Peyer's patch (tissue), 4 donors: ENCODE measurements around the gene ISLR2. TPM values are rescaled to one million over a fixed set of nuclear protein-coding genes. Genes with fewer than 3 reads are reported as not detected.

ENCODE experiments used
- DNase-seq, 3 donors: peaks; one replicate each; pipeline ENCODE4 v3.0.0-alpha.2; 2017 to 2019
- H3K27ac ChIP-seq, 4 donors: fragments of 200-600 bp; sonication (generic); one replicate each; pipeline ENCODE4 v1.5.1; 2016 to 2019
- H3K27me3 ChIP-seq, 2 donors: fragments of 200-600 bp; sonication (generic); one replicate each; pipeline ENCODE4 v1.5.1; 2019
- H3K36me3 ChIP-seq, 3 donors: fragments of 200-600 bp; sonication (generic); one replicate each; pipeline ENCODE4 v1.5.1; 2016 to 2019
- H3K4me1 ChIP-seq, 4 donors: fragments of 200-600 bp; sonication (generic); one replicate each; pipeline ENCODE4 v1.5.1; 2016 to 2019
- H3K4me3 ChIP-seq, 4 donors: fragments of 200-600 bp; sonication (generic); 1 replicate in 3 of 4; 2 replicates in 1 of 4; pipeline ENCODE4 v1.5.1; 2016 to 2019; ENCODE audit warnings: mild to moderate bottlenecking in 1 of 4
- H3K9me3 ChIP-seq, 4 donors: fragments of 200-600 bp; sonication (generic); one replicate each; pipeline ENCODE4 v1.5.1; 2016 to 2019; ENCODE audit warnings: mild to moderate bottlenecking in 1 of 4
- POLR2A ChIP-seq, 2 donors: fragments of 450-650 bp; IDR thresholded peaks; one replicate each; pipeline ENCODE4 v1.5.1; 2017; ENCODE audit warnings: antibody characterized with exemption in 2 of 2, mild to moderate bottlenecking in 2 of 2, moderate library complexity in 2 of 2
- total RNA-seq, 4 donors: library from RNA; depleted of rRNA; stranded (reverse); fragments of >200 nt; gene quantifications; one replicate each; pipeline ENCODE4 v1.1.0, GENCODE V29; 2016
- TF ChIP-seq, protein P1 (sequence below), 6 experiments: fragments of 450-650 bp in 4 of 6; fragments of 200-600 bp in 2 of 6; sonication (generic) in 1 of 6; IDR thresholded peaks; one replicate each; pipeline ENCODE4 v1.5.1; 2017 to 2019; ENCODE audit warnings: antibody characterized with exemption in 6 of 6, mild to moderate bottlenecking in 3 of 6, moderate library complexity in 1 of 6

Gene ISLR2
- total RNA-seq, 4 donors from 2014 or later: 0.66 to 0.94 (median 0.70) TPM; not detected in 1

DNA sequence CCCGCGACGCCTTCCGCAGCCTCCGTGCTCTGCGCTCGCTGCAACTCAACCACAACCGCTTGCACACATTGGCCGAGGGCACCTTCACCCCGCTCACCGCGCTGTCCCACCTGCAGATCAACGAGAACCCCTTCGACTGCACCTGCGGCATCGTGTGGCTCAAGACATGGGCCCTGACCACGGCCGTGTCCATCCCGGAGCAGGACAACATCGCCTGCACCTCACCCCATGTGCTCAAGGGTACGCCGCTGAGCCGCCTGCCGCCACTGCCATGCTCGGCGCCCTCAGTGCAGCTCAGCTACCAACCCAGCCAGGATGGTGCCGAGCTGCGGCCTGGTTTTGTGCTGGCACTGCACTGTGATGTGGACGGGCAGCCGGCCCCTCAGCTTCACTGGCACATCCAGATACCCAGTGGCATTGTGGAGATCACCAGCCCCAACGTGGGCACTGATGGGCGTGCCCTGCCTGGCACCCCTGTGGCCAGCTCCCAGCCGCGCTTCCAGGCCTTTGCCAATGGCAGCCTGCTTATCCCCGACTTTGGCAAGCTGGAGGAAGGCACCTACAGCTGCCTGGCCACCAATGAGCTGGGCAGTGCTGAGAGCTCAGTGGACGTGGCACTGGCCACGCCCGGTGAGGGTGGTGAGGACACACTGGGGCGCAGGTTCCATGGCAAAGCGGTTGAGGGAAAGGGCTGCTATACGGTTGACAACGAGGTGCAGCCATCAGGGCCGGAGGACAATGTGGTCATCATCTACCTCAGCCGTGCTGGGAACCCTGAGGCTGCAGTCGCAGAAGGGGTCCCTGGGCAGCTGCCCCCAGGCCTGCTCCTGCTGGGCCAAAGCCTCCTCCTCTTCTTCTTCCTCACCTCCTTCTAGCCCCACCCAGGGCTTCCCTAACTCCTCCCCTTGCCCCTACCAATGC is 45.1 kb downstream of the ISLR2 start:
- H3K27me3 ChIP-seq: no peaks in the 10 kb centered on the region
- no peaks in the 10 kb centered on the region for H3K9me3 ChIP-seq
- peak in 2 of 3 donors; percentile 38 to 42 for DNase-seq
- H3K4me1 ChIP-seq: peaks cover 0 to 17% (median 0%) of the 10 kb centered on the region in 4 donors
- H3K4me3 ChIP-seq: no peak overlapping the region
- no peaks in the 10 kb centered on the region for H3K36me3 ChIP-seq
- H3K27ac ChIP-seq: no peak overlapping the region
- TF ChIP-seq POLR2A (IDR thresholded peaks at IDR 0.05): no peak
- TF ChIP-seq, protein P1, sequence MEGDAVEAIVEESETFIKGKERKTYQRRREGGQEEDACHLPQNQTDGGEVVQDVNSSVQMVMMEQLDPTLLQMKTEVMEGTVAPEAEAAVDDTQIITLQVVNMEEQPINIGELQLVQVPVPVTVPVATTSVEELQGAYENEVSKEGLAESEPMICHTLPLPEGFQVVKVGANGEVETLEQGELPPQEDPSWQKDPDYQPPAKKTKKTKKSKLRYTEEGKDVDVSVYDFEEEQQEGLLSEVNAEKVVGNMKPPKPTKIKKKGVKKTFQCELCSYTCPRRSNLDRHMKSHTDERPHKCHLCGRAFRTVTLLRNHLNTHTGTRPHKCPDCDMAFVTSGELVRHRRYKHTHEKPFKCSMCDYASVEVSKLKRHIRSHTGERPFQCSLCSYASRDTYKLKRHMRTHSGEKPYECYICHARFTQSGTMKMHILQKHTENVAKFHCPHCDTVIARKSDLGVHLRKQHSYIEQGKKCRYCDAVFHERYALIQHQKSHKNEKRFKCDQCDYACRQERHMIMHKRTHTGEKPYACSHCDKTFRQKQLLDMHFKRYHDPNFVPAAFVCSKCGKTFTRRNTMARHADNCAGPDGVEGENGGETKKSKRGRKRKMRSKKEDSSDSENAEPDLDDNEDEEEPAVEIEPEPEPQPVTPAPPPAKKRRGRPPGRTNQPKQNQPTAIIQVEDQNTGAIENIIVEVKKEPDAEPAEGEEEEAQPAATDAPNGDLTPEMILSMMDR (IDR thresholded peaks at IDR 0.05): no peak

DNA sequence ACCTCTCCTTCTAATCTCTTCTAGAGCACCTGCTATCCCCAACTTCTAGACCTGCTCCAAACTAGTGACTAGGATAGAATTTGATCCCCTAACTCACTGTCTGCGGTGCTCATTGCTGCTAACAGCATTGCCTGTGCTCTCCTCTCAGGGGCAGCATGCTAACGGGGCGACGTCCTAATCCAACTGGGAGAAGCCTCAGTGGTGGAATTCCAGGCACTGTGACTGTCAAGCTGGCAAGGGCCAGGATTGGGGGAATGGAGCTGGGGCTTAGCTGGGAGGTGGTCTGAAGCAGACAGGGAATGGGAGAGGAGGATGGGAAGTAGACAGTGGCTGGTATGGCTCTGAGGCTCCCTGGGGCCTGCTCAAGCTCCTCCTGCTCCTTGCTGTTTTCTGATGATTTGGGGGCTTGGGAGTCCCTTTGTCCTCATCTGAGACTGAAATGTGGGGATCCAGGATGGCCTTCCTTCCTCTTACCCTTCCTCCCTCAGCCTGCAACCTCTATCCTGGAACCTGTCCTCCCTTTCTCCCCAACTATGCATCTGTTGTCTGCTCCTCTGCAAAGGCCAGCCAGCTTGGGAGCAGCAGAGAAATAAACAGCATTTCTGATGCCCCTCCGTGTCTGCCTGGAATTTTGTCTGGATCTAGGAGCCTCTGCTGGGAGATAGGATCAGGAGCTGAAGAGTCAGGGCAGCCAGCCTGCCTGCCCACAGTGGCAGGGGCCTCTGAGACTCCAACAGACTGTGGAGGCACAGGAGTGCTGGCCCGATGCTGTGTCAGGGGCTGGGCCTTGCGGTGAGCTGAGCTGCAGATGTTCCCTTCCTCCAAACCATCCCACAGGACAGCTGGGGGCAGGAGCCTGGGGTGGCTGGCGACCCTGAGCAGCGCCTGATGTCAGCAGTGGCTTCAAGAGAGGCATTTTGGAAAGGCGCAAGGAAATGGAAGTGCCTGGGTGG is 46.2 kb downstream of the ISLR2 start:
- TF ChIP-seq, protein P1 (IDR thresholded peaks at IDR 0.05): no peak
- TF ChIP-seq POLR2A (IDR thresholded peaks at IDR 0.05): no peak
- no peaks in the 10 kb centered on the region for H3K27me3 ChIP-seq
- no peak overlapping the region for H3K4me3 ChIP-seq
- H3K36me3 ChIP-seq: no peaks in the 10 kb centered on the region
- H3K4me1 ChIP-seq: peaks cover 0 to 17% (median 0%) of the 10 kb centered on the region in 4 donors
- H3K27ac ChIP-seq: no peak overlapping the region
- H3K9me3 ChIP-seq: no peaks in the 10 kb centered on the region
- DNase-seq: peak in 2 of 3 donors; percentile 23 to 39

GRCh38 chr15:74178326-74179100 is 48.1 kb downstream of the ISLR2 start:
- no peak for TF ChIP-seq POLR2A (IDR thresholded peaks at IDR 0.05)
- TF ChIP-seq, protein P1 (IDR thresholded peaks at IDR 0.05): no peak
- no peak overlapping the region for H3K4me3 ChIP-seq
- peak in 1 of 3 donors; percentile 31 for DNase-seq
- no peaks in the 10 kb centered on the region for H3K9me3 ChIP-seq
- H3K36me3 ChIP-seq: no peaks in the 10 kb centered on the region
- peak overlapping the region in 2 of 4 donors; percentile 10 to 30 for H3K27ac ChIP-seq
- no peaks in the 10 kb centered on the region for H3K27me3 ChIP-seq
- H3K4me1 ChIP-seq: peaks cover 0 to 14% (median 0%) of the 10 kb centered on the region in 4 donors

GRCh38 chr15:74179101-74179841 is 48.9 kb downstream of the ISLR2 start:
- H3K4me1 ChIP-seq: peaks cover 0 to 14% (median 0%) of the 10 kb centered on the region in 4 donors
- DNase-seq: peak; percentile 19 to 52 (median 50)
- H3K27ac ChIP-seq: peak overlapping the region in 2 of 4 donors; percentile 10 to 30

More at GRCh38 chr15:74179101-74179841, 48.9 kb downstream of the ISLR2 start:
- Histone ChIP-seq H3K9me3 (no peaks in the 10 kb centered on the region), H3K36me3 (no peaks in the 10 kb centered on the region), H3K27me3 (no peaks in the 10 kb centered on the region), H3K4me3 (no peak overlapping the region)
- TF ChIP-seq, protein P1 (IDR thresholded peaks at IDR 0.05): no peak
- no peak for TF ChIP-seq POLR2A (IDR thresholded peaks at IDR 0.05)
